ENCODE results near the gene IER5. TPM values are rescaled to one million over a fixed set of nuclear protein-coding genes. Genes with fewer than 3 reads are reported as not detected.

IER5 gene
- total and polyA plus RNA-seq, 2 of the 13 experiments (the other 11 are each of a cell fraction or from before 2014, with no cell fraction given), result 2.5 to 3.5 TPM

GRCh38 chr1:181088079-181089016 lies at the start of gene IER5 (continued):
- TF ChIP-seq ARID5B (CRISPR knock-in tag; IDR thresholded peaks at IDR 0.05) (peak; percentile 39; the same call in 1 of the 2 replicates), YEATS4 (CRISPR knock-in tag; IDR thresholded peaks at IDR 0.05; ENCODE audit: borderline replicate concordance) (peak; percentile 71; the same call in 1 of the 2 replicates), NRL (CRISPR knock-in tag; IDR thresholded peaks at IDR 0.05; ENCODE audit: borderline replicate concordance) (no peak; the same call in 1 of the 2 replicates), SMARCC2 (IDR thresholded peaks at IDR 0.05) (no peak), FOXK1 (CRISPR knock-in tag; IDR thresholded peaks at IDR 0.05; ENCODE audit: borderline replicate concordance, low read depth) (peak; percentile 62; the same call in 1 of the 2 replicates), RERE (CRISPR knock-in tag; IDR thresholded peaks at IDR 0.05; ENCODE audit: low read depth) (no peak), EHMT2 (IDR thresholded peaks at IDR 0.05; ENCODE audit: borderline replicate concordance, low read depth, low read length) (no peak), ZNF33B (CRISPR knock-in tag; IDR thresholded peaks at IDR 0.05) (peak; percentile 61; the same call in 1 of the 2 replicates), ZNF124 (CRISPR knock-in tag; IDR thresholded peaks at IDR 0.05) (peak; percentile 73; the same call in 1 of the 2 replicates), HMGA1 (CRISPR knock-in tag; conservative IDR thresholded peaks at IDR 0.05) (no peak), ZNF343 (CRISPR knock-in tag; IDR thresholded peaks at IDR 0.05) (no peak), TFE3 (CRISPR knock-in tag; IDR thresholded peaks at IDR 0.05) (peak; percentile 71; the same call in 1 of the 2 replicates), NPAS2 (CRISPR knock-in tag; IDR thresholded peaks at IDR 0.05; ENCODE audit: borderline replicate concordance) (no peak), MED1 (CRISPR knock-in tag; IDR thresholded peaks at IDR 0.05) (peak; percentile 70), ZNF230 (CRISPR knock-in tag; IDR thresholded peaks at IDR 0.05) (0 out of 2 replicates have a peak, but pooled peaks have one; percentile 51), ZNF670 (CRISPR knock-in tag; IDR thresholded peaks at IDR 0.05; ENCODE audit: borderline replicate concordance) (no peak)
